ENCODE results near the gene SH2D3C. TPM values are rescaled to one million over a fixed set of nuclear protein-coding genes. Genes with fewer than 3 reads are reported as not detected.

SH2D3C gene
- total and polyA plus RNA-seq, 8 donors, result 21.7 to 41.9 (median 32.6) TPM

GRCh38 chr9:127822108-127822507 lies 43.6 kb upstream of the SH2D3C start:
- Histone ChIP-seq H3K36me3 (peaks cover 0 to 90% of the 10 kb centered on the region in 2 donors), H3K4me1 (peaks cover 0 to 13% of the 10 kb centered on the region in 2 donors), H3K4me3 (no peak overlapping the region), H3K27me3 (no peaks in the 10 kb centered on the region), H3K9me3 (no peaks in the 10 kb centered on the region), H3K27ac (no peak overlapping the region)
- no peak for ATAC-seq
- DNase-seq, result no peak
- intact Hi-C loops (cut with DNase I), result no loop called here
- no peak for TF ChIP-seq CTCF (IDR thresholded peaks at IDR 0.05)

- H3K4me3 ChIP-seq, result no peak overlapping the region
- ATAC-seq, result no peak
- no peak for TF ChIP-seq CTCF (IDR thresholded peaks at IDR 0.05)
These were observed 40.1 kb upstream of the SH2D3C start for GRCh38 chr9:127818574-127818973.

GRCh38 chr9:127817881-127818434 lies 39.5 kb upstream of the SH2D3C start:
- Histone ChIP-seq H3K9me3 (no peaks in the 10 kb centered on the region), H3K36me3 (peaks cover 0 to 91% of the 10 kb centered on the region in 2 donors), H3K27ac (no peak overlapping the region), H3K4me3 (no peak overlapping the region), H3K4me1 (peaks cover 0 to 3% of the 10 kb centered on the region in 2 donors), H3K27me3 (no peaks in the 10 kb centered on the region)
- no peak for TF ChIP-seq CTCF (IDR thresholded peaks at IDR 0.05)
- intact Hi-C loops (cut with DNase I), result no loop called here
- ATAC-seq (no peak), DNase-seq (no peak)

More at GRCh38 chr9:127818574-127818973, 40.1 kb upstream of the SH2D3C start:
- H3K27ac ChIP-seq, result no peak overlapping the region
- no peak for DNase-seq
- H3K36me3 ChIP-seq, result peaks cover 0 to 91% of the 10 kb centered on the region in 2 donors
- peaks cover 0 to 3% of the 10 kb centered on the region in 2 donors for H3K4me1 ChIP-seq
- H3K9me3 ChIP-seq, result no peaks in the 10 kb centered on the region
- intact Hi-C loops (cut with DNase I), result no loop called here
- no peaks in the 10 kb centered on the region for H3K27me3 ChIP-seq

- H3K27ac ChIP-seq, result peak overlapping the region in 1 of 2 donors; percentile 20
- TF ChIP-seq CTCF (IDR thresholded peaks at IDR 0.05), result no peak
- intact Hi-C loops (cut with DNase I), result no loop called here
- DNase-seq, result no peak
- H3K4me3 ChIP-seq, result no peak overlapping the region
- no peaks in the 10 kb centered on the region for H3K27me3 ChIP-seq
- no peak for ATAC-seq
- no peaks in the 10 kb centered on the region for H3K9me3 ChIP-seq
- H3K36me3 ChIP-seq, result peaks cover 0 to 99% of the 10 kb centered on the region in 2 donors
- H3K4me1 ChIP-seq, result peaks cover 0 to 3% of the 10 kb centered on the region in 2 donors
These were observed 38.3 kb upstream of the SH2D3C start for GRCh38 chr9:127816728-127817127.

GRCh38 chr9:127816362-127816725 lies 37.9 kb upstream of the SH2D3C start:
- no peak for TF ChIP-seq CTCF (IDR thresholded peaks at IDR 0.05)
- intact Hi-C loops (cut with DNase I), result no loop called here
- no peak for DNase-seq
- H3K9me3 ChIP-seq, result no peaks in the 10 kb centered on the region
- H3K27ac ChIP-seq, result no peak overlapping the region
- H3K27me3 ChIP-seq, result no peaks in the 10 kb centered on the region
- ATAC-seq, result no peak
- H3K36me3 ChIP-seq, result peaks cover 0 to 100% of the 10 kb centered on the region in 2 donors
- H3K4me3 ChIP-seq, result no peak overlapping the region
- peaks cover 0 to 3% of the 10 kb centered on the region in 2 donors for H3K4me1 ChIP-seq

All from left lung (tissue), 10 donors.